NCI-H1436 (cell line): ENCODE measurements around the gene TLR9.
"Not testable (repeated sequence)": the region's sequence is repeated elsewhere in the genome, so short reads cannot be mapped to it uniquely, and the experiment has no call there.

Source experiments
- DNase-seq: peaks from one replicate; lab custom pipeline; 2025; lab: John Stamatoyannopoulos, UW

The TLR9 gene

DNA sequence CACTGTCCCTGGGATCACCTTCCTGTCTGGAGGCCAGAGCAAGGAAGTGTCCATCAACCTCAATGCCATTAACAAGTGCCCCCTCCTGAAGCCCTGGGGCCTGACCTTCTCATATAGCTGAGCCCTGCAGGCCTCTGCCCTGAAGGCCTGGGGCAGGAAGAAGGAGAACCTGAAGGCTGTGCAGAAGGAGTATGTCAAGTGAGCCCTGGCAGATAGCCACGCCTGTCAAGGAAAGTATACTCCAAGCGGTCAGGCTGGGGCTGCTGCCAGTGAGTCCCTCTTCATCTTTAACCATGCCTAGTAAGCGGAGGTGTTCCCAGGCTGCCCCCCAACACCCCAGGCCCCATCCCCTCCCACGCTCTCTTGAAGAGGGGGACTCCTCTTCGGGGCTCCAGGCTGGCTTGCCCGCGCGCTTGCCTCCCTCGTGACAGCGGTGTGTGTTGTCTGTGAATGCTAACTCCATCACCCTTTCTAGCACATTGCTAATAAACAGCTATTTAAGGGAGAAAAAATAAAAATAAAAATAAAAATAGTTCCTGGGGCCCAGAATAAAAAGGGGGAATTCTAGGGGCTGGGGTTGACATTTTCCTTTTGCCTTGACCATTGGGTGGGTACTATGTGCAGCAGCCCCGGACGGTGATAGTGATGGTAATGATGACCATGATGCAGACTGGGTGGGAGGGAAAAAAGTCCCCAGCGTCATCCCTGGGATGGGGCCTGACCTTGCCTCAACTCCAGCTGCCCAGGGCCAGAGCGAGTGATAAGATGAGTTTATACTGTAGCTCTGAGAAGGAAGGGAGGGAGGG is 30.8 kb downstream of the TLR9 start:
- DNase-seq: no peak

DNA sequence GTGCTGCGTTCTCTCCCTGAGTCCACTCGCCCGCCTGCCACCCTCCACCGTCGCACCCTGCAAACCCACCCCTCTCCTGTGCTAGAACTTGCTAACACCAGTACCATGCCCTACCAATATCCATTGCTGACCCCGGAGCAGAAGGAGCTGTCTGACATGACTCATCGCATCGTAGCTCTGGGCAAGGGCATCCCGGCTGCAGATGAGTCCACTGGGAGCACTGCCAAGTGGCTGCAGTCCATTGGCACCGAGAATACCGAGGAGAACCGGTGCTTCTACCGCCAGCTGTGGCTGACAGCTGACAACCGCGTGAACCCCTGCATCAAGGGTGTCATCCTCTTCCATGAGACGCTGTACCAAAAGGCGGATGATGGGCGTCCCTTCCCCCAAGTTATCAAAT is 32.4 kb downstream of the TLR9 start:
- DNase-seq: no peak

DNA sequence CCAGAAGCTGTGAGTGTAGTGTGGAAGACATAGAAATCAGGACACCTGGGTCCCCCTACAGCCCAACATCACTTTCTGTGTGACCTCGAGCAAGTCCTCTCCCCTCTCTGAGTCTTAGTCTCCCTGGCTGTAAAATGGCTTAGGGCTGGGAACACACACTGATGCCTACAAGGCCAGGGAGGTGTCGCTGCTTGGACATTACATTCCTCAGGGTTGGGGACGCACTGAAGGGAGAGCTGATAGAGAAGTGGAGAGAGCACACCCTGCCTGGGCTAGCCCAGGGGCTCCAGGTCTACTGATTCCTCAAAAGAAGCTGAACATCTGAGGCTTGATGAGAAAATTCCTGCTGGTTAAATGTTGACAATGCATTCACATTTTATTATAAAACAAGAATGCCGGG is 33.8 kb downstream of the TLR9 start:
- DNase-seq: no peak

DNA sequence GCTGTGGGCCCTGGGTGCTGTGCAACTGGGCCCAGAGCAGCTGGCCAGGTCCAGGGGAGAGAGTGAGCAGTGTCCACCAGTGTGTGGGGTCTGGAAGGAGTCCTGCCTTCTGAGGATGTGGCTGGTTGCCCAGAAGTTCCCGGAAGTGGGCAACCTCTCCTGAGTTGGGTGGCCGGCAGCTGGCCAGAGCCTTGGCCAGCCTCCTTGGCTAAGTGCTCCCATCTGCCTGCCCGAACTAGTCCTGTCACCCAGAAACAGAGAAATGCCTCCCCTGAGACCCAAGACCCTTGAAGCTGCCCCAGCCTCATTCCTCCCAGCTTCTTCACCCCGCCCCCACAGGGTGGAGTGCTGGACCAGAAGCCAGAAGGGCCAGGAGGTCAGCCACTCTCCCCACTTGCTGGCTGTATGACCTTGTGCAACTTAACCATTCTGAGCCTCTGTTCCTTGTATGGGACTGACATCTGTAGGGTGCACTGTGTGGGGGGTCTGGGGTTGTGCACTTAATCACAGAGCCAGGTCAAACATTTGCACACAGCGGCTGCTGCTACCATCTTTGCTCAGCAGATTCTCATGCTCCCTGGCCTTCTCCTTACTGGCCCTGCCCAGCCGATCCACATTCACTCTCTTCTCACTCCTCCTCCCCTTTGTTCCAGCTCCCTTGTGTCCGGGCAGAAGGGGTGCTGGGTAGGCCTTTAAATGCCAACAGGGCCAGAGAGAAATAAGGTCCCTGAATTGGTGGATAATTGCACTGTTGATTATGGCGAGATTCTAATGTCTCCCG is 35.0 kb downstream of the TLR9 start:
- no peak for DNase-seq

DNA sequence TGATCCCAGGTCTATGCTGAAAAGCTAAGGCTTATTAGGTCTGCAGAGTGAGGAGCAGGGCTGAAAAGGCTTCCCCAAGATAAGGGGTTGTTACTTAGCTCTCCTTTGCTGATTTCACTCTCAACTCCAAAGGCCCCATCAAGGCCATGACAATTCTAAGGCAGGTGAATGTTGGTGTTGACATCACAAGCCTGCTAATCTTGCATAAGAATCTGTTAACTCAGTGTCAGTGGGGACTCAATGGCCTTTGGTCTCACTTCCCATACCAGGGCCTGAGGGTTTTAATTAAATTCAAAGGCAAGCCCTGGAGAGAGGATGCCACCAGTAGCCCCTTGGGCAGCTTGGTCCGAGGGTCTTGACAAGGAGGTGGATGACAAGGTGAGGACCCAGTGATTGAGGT is 36.9 kb downstream of the TLR9 start:
- no peak for DNase-seq

DNA sequence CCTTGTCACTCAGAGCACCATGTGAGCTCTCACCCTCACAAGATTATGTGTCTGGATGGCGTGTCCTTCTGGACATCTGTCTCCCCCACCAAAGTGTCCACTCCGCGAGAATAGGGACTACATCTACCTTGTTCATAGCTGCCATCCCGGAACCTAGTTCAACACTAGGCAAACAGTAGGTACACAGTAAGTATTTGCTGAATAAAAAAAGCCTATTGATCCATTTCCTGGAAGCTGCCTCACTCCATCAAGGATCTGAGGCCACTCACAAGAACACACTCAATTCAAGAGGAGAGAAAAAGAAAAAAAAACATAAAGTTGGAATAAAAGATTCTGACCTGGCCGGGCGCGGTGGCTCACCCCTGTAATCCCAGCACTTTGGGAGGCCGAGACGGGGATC is 38.7 kb downstream of the TLR9 start:
- no peak for DNase-seq

DNA sequence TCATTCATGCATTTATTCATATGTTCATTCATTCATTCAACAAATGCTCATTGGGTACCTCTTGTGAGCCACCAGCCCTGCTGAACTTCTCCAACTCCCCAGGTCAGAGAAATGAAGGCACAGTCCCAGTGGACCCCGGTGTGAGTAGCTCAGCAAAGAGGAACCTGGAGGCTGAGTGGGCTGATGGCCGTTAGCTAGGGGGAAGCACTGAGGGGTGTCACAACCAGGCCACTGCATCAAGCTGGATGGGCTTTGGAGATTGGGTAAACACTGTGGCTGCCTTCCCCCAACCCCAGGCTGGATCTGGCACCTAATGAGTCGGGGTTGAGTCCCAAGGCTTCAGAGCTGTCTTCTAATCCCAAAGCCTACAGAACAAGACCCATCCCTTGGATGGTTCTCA is 39.6 kb downstream of the TLR9 start:
- DNase-seq: no peak

DNA sequence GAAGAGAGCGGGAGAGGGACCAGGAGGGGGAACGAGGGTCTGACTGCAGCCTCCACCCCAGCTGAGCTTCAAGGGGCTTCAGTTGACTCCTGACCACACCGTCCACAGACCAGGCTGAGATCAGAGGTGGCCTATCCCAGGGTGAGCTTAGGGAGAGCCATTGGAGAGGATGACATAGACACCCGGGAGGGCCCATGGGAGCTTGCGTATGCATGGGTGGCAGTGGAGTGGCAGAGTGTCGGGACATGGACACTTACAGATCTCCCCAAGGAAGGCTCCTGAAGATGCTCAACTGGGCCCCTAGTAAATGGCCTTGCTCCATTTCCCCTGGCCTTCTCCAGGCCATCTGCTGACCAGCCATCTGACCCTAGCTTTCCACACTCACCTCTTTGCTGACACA is 40.1 kb downstream of the TLR9 start:
- no peak for DNase-seq

DNA sequence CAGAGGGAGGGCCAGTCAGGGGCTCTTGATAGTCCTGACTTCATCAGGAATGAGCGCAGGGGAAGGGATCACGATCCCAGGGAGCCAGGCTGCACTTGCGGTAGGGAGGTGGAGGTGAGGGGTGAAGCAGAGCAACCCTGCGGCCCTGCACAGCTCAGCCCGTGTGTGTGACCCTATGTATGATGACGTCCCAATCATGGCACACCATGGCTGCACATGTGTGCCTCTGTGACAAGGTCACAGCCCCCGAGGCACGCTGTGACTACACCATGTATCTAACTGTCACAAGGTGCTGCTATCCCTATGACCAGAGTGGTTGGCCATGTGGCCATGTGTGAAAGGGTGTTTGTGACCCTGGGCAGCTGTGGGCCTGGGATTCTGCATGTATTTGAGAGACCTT is 40.8 kb downstream of the TLR9 start:
- DNase-seq: no peak

DNA sequence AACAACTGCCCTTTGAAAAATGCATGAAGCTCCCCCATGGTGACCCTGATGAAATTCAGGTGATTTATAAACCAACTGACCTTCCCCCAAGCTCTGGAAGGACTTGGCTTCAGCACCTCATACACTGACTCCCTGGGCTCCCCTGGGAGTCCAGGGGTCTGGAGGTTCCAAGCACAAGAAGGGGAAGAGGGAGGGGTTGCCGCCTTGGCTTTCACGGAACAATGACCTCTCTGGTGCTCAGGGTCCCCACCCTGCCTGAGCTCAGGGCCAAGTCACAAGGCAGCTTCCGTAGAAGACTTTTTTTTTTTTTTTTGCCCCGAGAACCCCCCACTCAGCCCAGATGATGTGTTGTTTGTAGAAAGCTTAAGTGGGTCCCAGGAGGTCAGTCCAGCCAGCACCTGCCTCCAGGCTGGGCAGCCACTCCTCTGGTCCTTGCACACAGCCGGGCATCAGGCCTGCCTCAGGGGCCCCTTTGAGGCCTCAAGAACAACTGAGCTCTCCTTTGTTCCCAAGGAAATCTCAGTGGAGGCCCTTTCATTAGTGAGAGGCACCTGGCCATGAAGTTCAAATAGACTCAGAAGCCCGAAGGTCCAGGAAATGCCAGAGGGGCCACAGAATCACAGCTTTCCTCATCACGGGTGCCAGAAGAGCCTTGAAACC is 41.5 kb downstream of the TLR9 start:
- DNase-seq: no peak

DNA sequence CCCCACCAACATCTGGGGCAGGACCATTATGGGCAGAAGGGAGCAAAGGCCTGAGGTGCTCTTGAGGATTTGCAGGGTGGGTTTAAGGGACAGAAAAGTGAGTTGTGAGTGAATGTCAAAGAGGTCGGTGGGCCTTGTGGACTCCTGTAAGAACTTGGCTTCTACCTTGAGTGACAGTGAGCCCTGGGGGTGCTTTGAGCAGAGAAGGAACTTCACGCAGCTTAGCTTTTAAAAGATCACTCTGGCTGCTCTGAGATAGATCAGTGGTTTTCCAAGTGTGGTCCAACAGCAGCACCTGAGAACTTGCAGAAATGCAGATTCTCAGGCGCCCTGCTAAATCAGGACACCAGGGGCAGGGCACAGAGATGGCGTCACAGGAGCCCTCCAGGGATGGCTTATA is 42.8 kb downstream of the TLR9 start:
- no peak for DNase-seq

DNA sequence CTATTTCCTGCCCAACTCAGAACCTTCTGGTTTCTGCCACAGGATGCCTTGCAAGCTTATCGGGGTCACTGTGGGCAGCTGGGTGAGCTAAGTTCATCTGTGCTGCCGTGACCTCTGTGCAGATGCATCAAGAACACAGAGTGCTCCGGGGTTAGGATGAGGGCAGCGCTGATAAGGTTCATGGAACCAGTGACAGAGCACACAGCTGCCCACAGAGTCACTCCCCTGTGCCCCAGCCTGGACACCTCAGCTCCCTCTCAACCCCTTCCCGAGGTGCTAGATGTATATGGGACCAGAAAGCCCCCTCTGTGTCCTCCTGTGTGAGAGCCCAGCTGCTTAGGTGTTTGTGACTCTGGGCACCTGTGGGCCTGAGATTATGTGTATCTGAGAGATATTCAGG is 43.2 kb downstream of the TLR9 start:
- DNase-seq: no peak

DNA sequence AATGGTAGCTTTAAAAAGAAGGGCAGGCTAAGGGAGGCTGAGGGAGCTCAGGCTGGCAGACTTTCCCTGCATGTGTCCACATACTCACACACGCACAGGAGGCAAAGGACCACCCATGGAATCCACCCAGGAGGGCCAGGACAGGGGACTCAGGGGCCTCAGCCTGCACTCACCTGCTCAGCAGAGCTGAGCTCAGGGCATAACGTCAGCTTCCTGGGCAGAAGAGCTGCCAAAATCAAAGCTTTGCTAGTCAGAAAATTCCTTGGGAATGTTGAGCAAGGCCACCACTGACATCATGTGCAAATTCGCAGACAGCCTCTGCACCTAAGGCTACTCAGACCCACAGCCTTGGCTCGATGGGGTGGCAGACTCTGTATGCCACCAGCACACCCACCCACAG is 43.9 kb downstream of the TLR9 start:
- no peak for DNase-seq

DNA sequence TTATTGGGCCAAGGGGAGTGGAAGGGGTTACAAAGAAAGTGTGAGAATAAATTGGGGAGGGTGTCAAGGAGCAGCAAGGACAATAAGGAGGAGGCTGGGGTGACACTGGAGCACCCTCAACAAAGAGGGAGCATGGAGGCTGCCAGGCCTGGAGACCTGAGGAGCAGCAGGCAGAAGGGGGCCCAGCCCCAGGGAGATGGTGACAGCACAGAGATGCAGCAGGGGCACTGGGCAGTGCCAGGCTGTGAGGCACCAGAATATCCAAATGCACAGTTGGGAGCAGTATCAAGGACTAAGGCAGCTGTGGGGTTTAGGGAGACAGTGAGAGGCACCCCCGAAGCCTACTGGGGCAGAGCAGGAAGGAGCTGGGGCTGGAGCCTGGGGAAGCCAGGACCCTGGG is 46.9 kb downstream of the TLR9 start:
- DNase-seq: no peak

DNA sequence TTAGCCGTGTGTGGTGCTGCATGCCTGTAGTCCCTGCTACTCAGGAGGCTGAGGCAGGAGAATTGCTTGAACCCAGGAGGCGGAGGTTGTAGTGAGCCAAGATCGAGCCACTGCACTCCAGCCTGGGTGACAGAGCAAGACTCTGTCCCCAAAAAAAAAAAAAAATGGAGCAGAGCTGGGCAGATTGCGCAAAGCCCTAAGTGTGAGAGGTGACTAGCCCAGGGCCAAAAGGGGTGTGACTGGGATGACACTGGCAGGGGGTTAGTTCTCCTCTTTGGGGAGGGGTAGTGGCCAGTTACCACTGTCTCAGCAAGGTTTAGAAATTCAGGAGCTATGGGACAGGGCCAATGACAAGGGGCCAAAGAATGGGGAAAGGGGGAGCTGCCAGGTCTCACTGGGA is 47.3 kb downstream of the TLR9 start:
- DNase-seq: not testable (repeated sequence)

DNA sequence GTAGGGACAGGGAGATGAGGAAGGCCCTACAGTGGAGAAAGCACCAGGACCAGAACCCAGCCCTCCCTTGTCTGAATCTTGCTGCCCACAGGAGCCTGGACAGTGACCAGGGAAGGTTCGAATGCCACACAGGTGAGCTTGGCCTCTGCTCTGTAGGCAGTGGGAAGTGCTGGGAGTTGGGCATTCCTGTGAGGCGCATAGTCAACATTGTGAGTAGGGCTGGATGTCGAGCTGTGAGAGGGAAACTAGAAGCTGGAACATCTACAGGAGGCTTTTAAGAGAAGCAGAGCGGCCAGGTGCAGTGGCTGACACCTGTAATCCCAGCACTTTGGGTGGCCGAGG is 47.8 kb downstream of the TLR9 start:
- no peak for DNase-seq

DNA sequence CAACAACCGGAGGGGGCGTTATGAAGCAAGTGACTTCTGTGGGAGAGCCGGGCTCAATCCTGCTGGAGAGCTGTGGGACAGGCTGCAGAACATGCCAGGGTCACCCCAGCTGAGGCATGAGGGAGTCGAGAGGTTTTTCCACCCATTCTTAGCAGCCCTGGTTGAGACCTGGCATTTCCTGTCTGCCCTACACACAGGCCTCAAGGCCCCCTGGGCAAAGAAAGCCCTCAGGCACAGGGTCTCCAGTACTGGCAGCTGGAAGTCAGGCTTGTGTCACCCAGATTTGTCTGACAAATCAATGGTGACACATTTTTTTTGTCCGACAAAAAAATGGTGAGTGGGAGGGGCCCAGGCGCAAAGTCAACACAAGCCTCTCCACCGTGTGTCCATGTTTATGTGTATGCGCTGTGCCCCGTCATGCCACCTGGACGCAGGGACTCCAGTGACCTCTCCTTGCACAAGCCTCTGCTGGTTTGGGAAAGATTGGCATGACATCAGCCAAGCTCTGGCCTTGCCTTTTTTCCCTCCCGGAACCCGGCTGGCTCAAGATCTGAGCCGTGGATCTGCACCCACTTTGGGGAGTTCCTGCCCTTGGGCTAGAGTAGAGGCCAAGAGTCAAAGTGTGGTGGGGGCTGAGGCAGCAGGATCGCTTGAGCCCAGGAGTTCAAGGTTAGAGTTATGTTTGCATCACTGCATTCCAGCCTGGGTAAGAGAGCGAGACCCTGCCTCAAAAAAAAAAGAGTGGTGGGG is 48.3 kb downstream of the TLR9 start:
- no peak for DNase-seq

DNA sequence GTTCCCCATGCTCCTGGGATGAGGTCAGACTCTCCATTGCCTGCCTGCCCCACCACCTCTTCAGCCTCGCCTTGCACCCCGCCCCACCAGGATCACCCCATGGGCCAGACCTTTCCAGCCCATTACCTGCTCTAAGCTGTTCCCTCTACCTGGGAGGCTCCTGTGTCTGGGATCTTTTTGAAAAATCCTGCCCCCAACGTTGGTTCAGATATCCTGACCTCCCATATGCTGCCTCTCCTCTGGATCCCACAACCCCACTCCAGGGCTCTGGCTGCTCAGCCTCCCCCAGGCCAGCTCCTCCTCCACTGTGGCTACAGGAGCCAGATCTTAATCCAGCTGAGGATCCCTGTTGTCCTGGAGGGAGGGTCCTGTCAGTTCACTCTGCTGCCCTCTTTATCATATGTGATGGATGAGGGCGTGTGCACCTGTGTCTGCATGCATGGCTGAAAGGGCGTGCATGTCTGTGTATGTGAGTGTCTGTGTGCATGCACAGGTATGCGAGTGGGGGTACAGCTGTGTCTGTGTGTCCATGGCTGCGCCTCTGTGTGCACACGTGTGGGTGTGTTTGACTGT is 49.2 kb downstream of the TLR9 start:
- DNase-seq: no peak

DNA sequence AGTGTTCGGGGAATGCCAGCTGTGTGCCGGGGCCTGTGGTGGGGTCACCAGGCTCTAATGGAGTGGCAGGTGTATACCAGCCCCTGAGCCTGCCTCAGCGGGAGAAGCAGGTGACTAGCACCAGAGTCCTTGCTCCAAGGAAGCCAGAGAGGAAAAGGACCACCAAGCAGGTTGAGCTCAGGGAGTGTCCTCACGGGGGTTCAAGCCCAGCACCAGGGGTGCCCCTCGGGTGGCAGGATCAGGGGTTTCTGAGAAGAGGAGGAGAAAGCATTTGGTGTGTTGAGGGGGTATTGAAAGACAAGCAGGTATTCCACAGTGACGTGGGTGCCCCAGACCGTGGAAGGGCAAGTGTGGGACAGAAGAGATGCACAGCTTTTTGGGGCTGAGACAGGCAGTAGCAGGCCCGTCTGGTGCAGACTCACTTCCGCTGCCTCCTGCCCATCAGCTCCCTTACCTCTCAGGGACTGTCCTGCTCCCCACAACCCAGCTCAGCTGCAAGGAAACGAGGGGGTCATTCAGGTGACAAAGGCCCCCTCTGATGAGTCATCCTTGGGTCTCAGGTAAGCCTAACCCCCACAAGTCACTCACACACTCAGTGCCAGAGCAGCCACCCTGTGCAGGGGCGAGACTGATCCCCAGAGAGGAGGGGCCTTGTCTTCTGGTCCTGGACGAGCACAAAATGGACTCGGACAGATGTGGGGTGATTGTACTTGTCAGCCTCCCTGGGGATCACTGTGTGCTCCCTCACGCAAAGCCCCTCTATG is 49.8 kb downstream of the TLR9 start:
- DNase-seq: no peak

DNA sequence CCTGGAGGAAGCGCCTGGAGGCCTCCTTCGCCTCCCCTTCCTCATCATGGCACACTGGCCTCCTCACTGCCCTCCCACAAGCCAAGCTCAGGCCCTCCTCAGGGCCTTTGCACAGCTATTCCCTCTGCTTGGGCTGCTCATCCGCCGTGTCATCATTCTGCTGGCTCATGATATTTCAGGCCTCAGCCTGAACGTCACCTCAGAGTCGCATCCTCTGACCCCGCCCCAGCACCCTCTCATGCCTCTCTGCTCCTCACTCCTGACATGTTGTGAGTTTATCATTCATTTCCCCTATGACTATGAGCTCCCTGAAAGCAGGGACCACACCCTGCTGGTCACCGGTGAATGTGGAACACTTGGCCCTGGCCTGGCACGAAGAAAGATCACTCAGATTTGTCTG is 50.5 kb downstream of the TLR9 start:
- no peak for DNase-seq

DNA sequence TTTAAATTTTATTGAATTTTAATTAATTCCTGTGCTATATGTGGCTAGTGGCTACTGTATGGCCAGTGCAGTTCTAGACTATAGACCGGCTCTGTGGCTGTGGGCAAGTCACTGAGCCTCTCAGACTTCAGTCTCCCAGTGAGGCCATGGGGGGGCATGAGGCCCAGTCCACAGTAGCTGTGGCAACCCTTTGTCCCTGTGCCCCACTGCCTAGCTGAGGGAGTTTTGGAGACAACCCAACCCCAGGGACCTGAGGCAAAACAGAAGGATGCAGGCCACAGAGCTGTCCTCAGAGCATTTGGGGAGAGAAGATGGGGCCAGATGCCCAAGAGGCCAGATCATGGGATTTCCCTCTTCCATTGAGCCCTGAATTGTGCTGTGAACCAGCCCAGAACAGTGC is 52.3 kb downstream of the TLR9 start:
- no peak for DNase-seq
